Muscle of leg (tissue), 16 donors: Measurements from ENCODE around the gene SLC25A13. TPM values are rescaled to one million over a fixed set of nuclear protein-coding genes. Genes with fewer than 3 reads are reported as not detected.
"Not testable (repeated sequence)": the region's sequence is repeated elsewhere in the genome, so short reads cannot be mapped to it uniquely, and the experiment has no call there.

ENCODE experiments used
- DNase-seq: peaks from one replicate; pipeline ENCODE4 v3.0.0; 2013
- H3K27ac ChIP-seq: one replicate; pipeline ENCODE4 v1.5.1; 2013; ENCODE audit warnings: mild to moderate bottlenecking, low read length, control low read depth
- H3K27me3 ChIP-seq: one replicate; pipeline ENCODE4 v1.6.1; 2013; ENCODE audit warnings: low read length; ENCODE audit not compliant: control insufficient read depth, insufficient read depth
- H3K36me3 ChIP-seq: one replicate; pipeline ENCODE4 v1.6.1; 2013; ENCODE audit warnings: low read length; ENCODE audit not compliant: control insufficient read depth, insufficient read depth
- H3K4me1 ChIP-seq: one replicate; pipeline ENCODE4 v1.6.1; 2013; ENCODE audit warnings: low read length; ENCODE audit not compliant: control insufficient read depth, insufficient read depth
- H3K4me3 ChIP-seq: one replicate; pipeline ENCODE4 v1.5.1; 2013; ENCODE audit warnings: low read length, control low read depth
- H3K9me3 ChIP-seq: replicated peaks from 2 replicates; pipeline ENCODE4 v1.6.1; 2013; ENCODE audit warnings: low read depth, low read length; ENCODE audit not compliant: control insufficient read depth
- WGBS: methylation state at CpG from one replicate; pipeline ENCODE4 v1.1.5; 2013; ENCODE audit warnings: missing lambda C conversion rate; ENCODE audit not compliant: insufficient coverage; 5-methylcytosine and 5-hydroxymethylcytosine counted together
- long read RNA-seq, 11 donors: transcript quantifications; one replicate each; lab custom pipeline, GENCODE V29; 2026
- polyA plus RNA-seq, 8 donors: library from polyadenylated mRNA; unstranded; fragments of 120-200 nt; gene quantifications; one replicate each; pipeline versions ENCODE4 v1.2.1 to v1.2.3, GENCODE V29; 2013; ENCODE audit warnings: inconsistent platforms in 1 of 8, low replicate concordance in 1 of 8; ENCODE audit not compliant: insufficient read length in 8 of 8, insufficient read depth in 1 of 8
- total RNA-seq: library from RNA; stranded (reverse); fragments of 120-200 nt; gene quantifications from one replicate; pipeline ENCODE4 v1.2.4, GENCODE V29; 2013

Gene SLC25A13
- total RNA-seq (13.8 TPM), polyA plus RNA-seq (10 to 100 TPM in 7 of 8 donors, 1 to 10 TPM in 1; 9.4 to 13.1 (median 11.7) TPM)
- long read RNA-seq, donor 1, partial matches to known transcripts = 0 of 3 reads
- long read RNA-seq, donor 1, other reads (novel, unspliced or antisense) = 0 of 3 reads
- long read RNA-seq, donor 2 = 0 reads
- long read RNA-seq, donor 3 = 0 reads
- long read RNA-seq, donor 4, partial matches to known transcripts = 0 of 1 reads
- long read RNA-seq, donor 4, other reads (novel, unspliced or antisense) = 0 of 1 reads
- long read RNA-seq, donor 5, transcript SLC25A13-201 (18 exons, 3,136 nt) = major isoform, 6 of 14 reads
- long read RNA-seq, donor 5, partial matches to known transcripts = 8 of 14 reads
- long read RNA-seq, donor 5, other reads (novel, unspliced or antisense) = 0 of 14 reads
- long read RNA-seq, donor 6, partial matches to known transcripts = 0 of 3 reads
- long read RNA-seq, donor 6, other reads (novel, unspliced or antisense) = 0 of 3 reads
- long read RNA-seq, donor 7, partial matches to known transcripts = 0 of 1 reads
- long read RNA-seq, donor 7, other reads (novel, unspliced or antisense) = 0 of 1 reads
- long read RNA-seq, donor 8, partial matches to known transcripts = 0 of 1 reads
- long read RNA-seq, donor 8, other reads (novel, unspliced or antisense) = 0 of 1 reads
- long read RNA-seq, donor 9, partial matches to known transcripts = 5 of 6 reads
- long read RNA-seq, donor 9, other reads (novel, unspliced or antisense) = 0 of 6 reads
- long read RNA-seq, donor 10, partial matches to known transcripts = 0 of 2 reads
- long read RNA-seq, donor 10, other reads (novel, unspliced or antisense) = 0 of 2 reads
- long read RNA-seq, donor 11 = 0 reads

- peak within 1 kb of the TSS; percentile 98 for H3K27ac ChIP-seq
- peaks cover 9% of the 10 kb centered on the region for H3K4me1 ChIP-seq
- H3K4me3 ChIP-seq = peak within 1 kb of the TSS; percentile 98
- H3K9me3 ChIP-seq = no peaks in the 10 kb centered on the region
- DNase-seq = peak; percentile 93
- H3K36me3 ChIP-seq = no peaks in the 10 kb centered on the region
- under 1% methylated on average over 66 of the region's 66 CpGs for WGBS
- H3K27me3 ChIP-seq = no peaks in the 10 kb centered on the region
Observed at GRCh38 chr7:96321658-96322372, at the start of gene SLC25A13. SLC25A13 (minus strand) TSS chr7:96322098; CDS start chr7:96321956, 142 bp downstream.

GRCh38 chr7:96365916-96366315 lies 44.0 kb upstream of the SLC25A13 start:
- H3K27me3 ChIP-seq, H3K27ac ChIP-seq, H3K36me3 ChIP-seq, H3K4me3 ChIP-seq, DNase-seq, H3K4me1 ChIP-seq, H3K9me3 ChIP-seq: not testable (repeated sequence)
- WGBS = no CpG with 5 or more reads among the region's 2 CpGs

- H3K9me3 ChIP-seq = no peaks in the 10 kb centered on the region
- no peak for DNase-seq
- H3K27ac ChIP-seq = no peak overlapping the region
- H3K4me3 ChIP-seq = no peak overlapping the region
- H3K36me3 ChIP-seq = no peaks in the 10 kb centered on the region
- H3K4me1 ChIP-seq = no peaks in the 10 kb centered on the region
- no peaks in the 10 kb centered on the region for H3K27me3 ChIP-seq
- WGBS = 61% methylated on average over 3 of the region's 7 CpGs
Observed at GRCh38 chr7:96361116-96361857, 39.4 kb upstream of the SLC25A13 start.

- WGBS = no CpG with 5 or more reads among the region's 2 CpGs
- no peaks in the 10 kb centered on the region for H3K9me3 ChIP-seq
Observed at GRCh38 chr7:96359876-96360275, 38.0 kb upstream of the SLC25A13 start.

GRCh38 chr7:96358236-96358971 lies 36.5 kb upstream of the SLC25A13 start:
- 95% methylated on average over 13 of the region's 25 CpGs for WGBS
- H3K9me3 ChIP-seq = not testable (repeated sequence)

More at GRCh38 chr7:96359876-96360275, 38.0 kb upstream of the SLC25A13 start:
- no peaks in the 10 kb centered on the region for H3K27me3 ChIP-seq
- no peak overlapping the region for H3K4me3 ChIP-seq
- DNase-seq = no peak
- H3K36me3 ChIP-seq = no peaks in the 10 kb centered on the region
- H3K27ac ChIP-seq = no peak overlapping the region
- H3K4me1 ChIP-seq = no peaks in the 10 kb centered on the region

GRCh38 chr7:96355990-96356506 lies 34.1 kb upstream of the SLC25A13 start:
- no peaks in the 10 kb centered on the region for H3K36me3 ChIP-seq
- H3K4me1 ChIP-seq = no peaks in the 10 kb centered on the region
- H3K9me3 ChIP-seq = no peaks in the 10 kb centered on the region
- no peak overlapping the region for H3K27ac ChIP-seq
- H3K4me3 ChIP-seq = no peak overlapping the region
- no peak for DNase-seq
- WGBS = no CpG with 5 or more reads among the region's 2 CpGs
- no peaks in the 10 kb centered on the region for H3K27me3 ChIP-seq

More at GRCh38 chr7:96358236-96358971, 36.5 kb upstream of the SLC25A13 start:
- H3K27ac ChIP-seq, DNase-seq, H3K36me3 ChIP-seq, H3K4me1 ChIP-seq, H3K4me3 ChIP-seq, H3K27me3 ChIP-seq: not testable (repeated sequence)

GRCh38 chr7:96354881-96355280 lies 33.0 kb upstream of the SLC25A13 start:
- no peak overlapping the region for H3K4me3 ChIP-seq
- no peak overlapping the region for H3K27ac ChIP-seq
- no CpG with 5 or more reads among the region's 3 CpGs for WGBS
- H3K27me3 ChIP-seq = no peaks in the 10 kb centered on the region
- H3K9me3 ChIP-seq = no peaks in the 10 kb centered on the region
- no peaks in the 10 kb centered on the region for H3K36me3 ChIP-seq
- no peaks in the 10 kb centered on the region for H3K4me1 ChIP-seq
- no peak for DNase-seq

- H3K36me3 ChIP-seq = no peaks in the 10 kb centered on the region
- H3K4me1 ChIP-seq = no peaks in the 10 kb centered on the region
- 73% methylated on average over 2 of the region's 3 CpGs for WGBS
- H3K27me3 ChIP-seq = no peaks in the 10 kb centered on the region
- DNase-seq = no peak
- no peak overlapping the region for H3K4me3 ChIP-seq
- H3K9me3 ChIP-seq = no peaks in the 10 kb centered on the region
- H3K27ac ChIP-seq = no peak overlapping the region
Observed at GRCh38 chr7:96349572-96349971, 27.7 kb upstream of the SLC25A13 start.

- no peaks in the 10 kb centered on the region for H3K36me3 ChIP-seq
- WGBS = 100% methylated on average over 2 of the region's 2 CpGs
- H3K4me3 ChIP-seq = no peak overlapping the region
- H3K9me3 ChIP-seq = no peaks in the 10 kb centered on the region
- no peak overlapping the region for H3K27ac ChIP-seq
- H3K4me1 ChIP-seq = no peaks in the 10 kb centered on the region
- no peaks in the 10 kb centered on the region for H3K27me3 ChIP-seq
- DNase-seq = no peak
Observed at GRCh38 chr7:96347471-96347870, 25.6 kb upstream of the SLC25A13 start.
